ENCODE measurements around the gene SCRN1. TPM values are rescaled to one million over a fixed set of nuclear protein-coding genes. Genes with fewer than 3 reads are reported as not detected.
A peak's percentile ranks its signal among the peaks of the same experiment; 100 is the strongest.

The SCRN1 gene
- total RNA-seq, 1 donor from 2014 or later, result 85.0 TPM

GRCh38 chr7:29882481-29882880, 107.1 kb downstream of the SCRN1 start:
- Mint-ChIP-seq H3K4me1 (peaks cover 15% of the 10 kb centered on the region), H3K4me3 (peak overlapping the region; percentile 58), H3K36me3 (peaks cover 6% of the 10 kb centered on the region), H3K9me3 (no peaks in the 10 kb centered on the region), H3K27me3 (ENCODE audit: low read depth) (peaks cover 16% of the 10 kb centered on the region), H3K27ac (no peak overlapping the region)
- DNase-seq (ENCODE audit: low spot score in 2 of 2, unreplicated experiment in 2 of 2), result no peak
- no peak for TF ChIP-seq CTCF (IDR thresholded peaks at IDR 0.05; ENCODE audit: unreplicated experiment)

GRCh38 chr7:29881724-29882123, 107.9 kb downstream of the SCRN1 start:
- peaks cover 15% of the 10 kb centered on the region for H3K4me1 Mint-ChIP-seq
- no peak overlapping the region for H3K4me3 Mint-ChIP-seq
- DNase-seq (ENCODE audit: low spot score in 2 of 2, unreplicated experiment in 2 of 2), result no peak
- no peak for TF ChIP-seq CTCF (IDR thresholded peaks at IDR 0.05; ENCODE audit: unreplicated experiment)
- H3K36me3 Mint-ChIP-seq, result peaks cover 4% of the 10 kb centered on the region
- H3K27ac Mint-ChIP-seq, result no peak overlapping the region
- no peaks in the 10 kb centered on the region for H3K9me3 Mint-ChIP-seq
- H3K27me3 Mint-ChIP-seq (ENCODE audit: low read depth), result peaks cover 16% of the 10 kb centered on the region

- Mint-ChIP-seq H3K9me3 (no peaks in the 10 kb centered on the region), H3K4me1 (peaks cover 9% of the 10 kb centered on the region), H3K27me3 (ENCODE audit: low read depth) (peaks cover 16% of the 10 kb centered on the region), H3K4me3 (no peak overlapping the region), H3K36me3 (peaks cover 4% of the 10 kb centered on the region), H3K27ac (no peak overlapping the region)
- no peak for DNase-seq (ENCODE audit: low spot score in 2 of 2, unreplicated experiment in 2 of 2)
- TF ChIP-seq CTCF (IDR thresholded peaks at IDR 0.05; ENCODE audit: unreplicated experiment), result no peak
Observed at GRCh38 chr7:29879609-29880008, 110.0 kb downstream of the SCRN1 start.

- Mint-ChIP-seq H3K4me3 (no peak overlapping the region), H3K4me1 (peaks cover 4% of the 10 kb centered on the region), H3K9me3 (no peaks in the 10 kb centered on the region), H3K27ac (no peak overlapping the region), H3K27me3 (ENCODE audit: low read depth) (peaks cover 11% of the 10 kb centered on the region), H3K36me3 (peaks cover 4% of the 10 kb centered on the region)
- DNase-seq (ENCODE audit: low spot score in 2 of 2, unreplicated experiment in 2 of 2), result no peak
- TF ChIP-seq CTCF (IDR thresholded peaks at IDR 0.05; ENCODE audit: unreplicated experiment), result peak; percentile 74
Observed at GRCh38 chr7:29878081-29878688, 111.4 kb downstream of the SCRN1 start.

- H3K27ac Mint-ChIP-seq, result no peak overlapping the region
- H3K4me1 Mint-ChIP-seq, result peaks cover 1% of the 10 kb centered on the region
- H3K9me3 Mint-ChIP-seq, result no peaks in the 10 kb centered on the region
- H3K27me3 Mint-ChIP-seq (ENCODE audit: low read depth), result peaks cover 4% of the 10 kb centered on the region
- no peak for DNase-seq (ENCODE audit: low spot score in 2 of 2, unreplicated experiment in 2 of 2)
- peaks cover 4% of the 10 kb centered on the region for H3K36me3 Mint-ChIP-seq
- no peak for TF ChIP-seq CTCF (IDR thresholded peaks at IDR 0.05; ENCODE audit: unreplicated experiment)
- H3K4me3 Mint-ChIP-seq, result no peak overlapping the region
Observed at GRCh38 chr7:29877196-29877595, 112.4 kb downstream of the SCRN1 start.

- Mint-ChIP-seq H3K27me3 (ENCODE audit: low read depth) (no peaks in the 10 kb centered on the region), H3K36me3 (peaks cover 1% of the 10 kb centered on the region), H3K4me3 (no peak overlapping the region), H3K9me3 (no peaks in the 10 kb centered on the region), H3K27ac (no peak overlapping the region), H3K4me1 (peaks cover 7% of the 10 kb centered on the region)
- no peak for DNase-seq (ENCODE audit: low spot score in 2 of 2, unreplicated experiment in 2 of 2)
- no peak for TF ChIP-seq CTCF (IDR thresholded peaks at IDR 0.05; ENCODE audit: unreplicated experiment)
Observed at GRCh38 chr7:29875741-29876140, 113.9 kb downstream of the SCRN1 start.

All from mesothelial cell of epicardium (in vitro differentiated cells).